ENCODE data around the gene PTTG1IP.

The PTTG1IP gene

DNA sequence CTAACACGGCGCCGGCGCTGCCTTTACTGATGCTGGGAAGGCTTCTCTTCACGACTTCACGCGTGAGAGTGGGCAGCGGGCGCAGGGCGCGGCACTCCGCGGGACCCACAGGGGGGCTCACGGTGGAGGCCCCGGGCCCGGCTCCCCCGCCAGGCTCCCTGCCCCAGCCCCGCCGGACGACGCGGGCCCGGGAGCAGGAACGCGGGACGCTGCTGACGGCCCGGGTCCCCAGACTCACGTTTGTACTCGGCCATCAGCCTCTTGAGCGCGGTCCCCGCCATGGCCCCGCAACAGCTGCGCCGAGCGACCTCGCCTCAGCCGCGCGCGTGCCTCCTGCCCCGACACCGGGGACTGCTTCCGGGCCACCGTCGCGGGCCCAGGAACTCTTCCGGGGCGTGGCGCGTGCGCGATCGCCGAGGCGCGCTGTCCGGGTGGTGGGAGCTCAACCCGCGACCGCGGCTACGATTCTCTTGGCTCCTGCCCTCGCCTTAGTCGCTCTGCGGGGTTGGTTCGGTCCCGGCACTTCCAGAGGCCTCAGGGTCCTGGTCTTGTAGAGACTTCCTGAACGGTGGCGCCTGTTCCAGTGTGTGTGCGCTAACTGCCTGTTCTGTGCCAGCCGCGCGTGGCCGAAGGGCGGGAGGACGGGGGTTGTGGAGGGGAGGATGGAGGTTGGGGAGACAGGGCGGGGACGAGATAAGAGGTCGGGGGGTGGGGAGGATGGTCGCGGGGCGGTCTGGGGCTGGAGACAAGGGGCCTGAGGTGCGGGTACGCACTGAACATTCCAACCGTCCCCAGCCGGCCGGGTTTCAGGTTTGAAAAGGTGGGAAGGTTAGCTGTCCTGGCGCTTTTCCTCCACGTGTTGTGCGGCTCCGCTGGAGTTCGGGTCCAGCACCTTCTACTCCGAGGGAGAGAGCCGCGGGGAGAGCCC is 71.8 kb downstream of the PTTG1IP start, which contains the start of gene UBE2G2:
Gene UBE2G2 (minus strand): TSS at position 353 of the 928 bp plus-strand sequence. CDS start 72 bp downstream, at position 281.
- peak; percentile 79 to 80 for DNase-seq (ENCODE audit: low read depth in 2 of 2)

DNA sequence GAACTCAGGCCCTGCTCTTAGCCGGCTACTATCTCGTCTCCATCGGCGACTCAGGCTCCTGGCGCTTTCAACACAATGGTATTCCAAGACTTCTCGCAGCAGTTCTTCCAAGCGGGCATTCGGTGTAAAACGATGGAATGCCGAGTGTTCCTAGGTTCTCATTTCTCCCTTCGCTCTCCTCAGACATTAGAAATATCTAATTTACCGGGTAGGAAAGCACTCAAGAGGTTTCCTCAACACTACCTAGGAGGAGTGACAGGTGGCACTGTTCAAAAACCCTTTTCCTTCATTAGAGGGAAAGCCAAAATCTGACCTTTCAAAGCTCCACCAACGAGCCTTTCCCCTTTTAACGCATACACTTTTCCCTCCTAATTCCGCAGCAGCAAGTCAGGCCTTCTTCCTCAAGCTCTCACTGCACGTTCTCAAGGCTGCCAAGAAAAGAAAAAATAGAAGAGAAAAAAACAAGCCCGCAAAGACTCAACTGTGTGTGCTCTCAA is 72.5 kb downstream of the PTTG1IP start:
- DNase-seq (ENCODE audit: low read depth in 2 of 2) = peak in 1 of 2 donors; percentile 18

DNA sequence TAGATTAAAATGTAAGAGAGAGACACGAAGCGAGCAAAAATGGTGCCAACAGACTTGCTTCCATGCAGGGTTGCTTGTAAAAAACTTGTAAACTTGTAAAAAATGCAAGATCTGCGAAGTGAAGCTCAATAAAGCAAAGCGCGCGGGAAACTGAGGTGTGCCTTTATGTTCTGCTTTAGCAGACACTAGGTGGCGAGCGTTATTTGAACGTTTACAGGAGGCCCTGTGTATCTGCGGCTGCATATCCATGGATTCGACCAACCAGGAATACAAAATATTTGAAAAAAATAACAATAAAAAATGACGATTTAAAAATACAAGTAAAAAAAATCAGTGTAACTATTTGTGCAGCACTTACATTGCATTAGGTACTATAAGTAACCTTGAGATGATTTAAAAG is 73.4 kb downstream of the PTTG1IP start:
- no peak for DNase-seq (ENCODE audit: low read depth in 2 of 2)

DNA sequence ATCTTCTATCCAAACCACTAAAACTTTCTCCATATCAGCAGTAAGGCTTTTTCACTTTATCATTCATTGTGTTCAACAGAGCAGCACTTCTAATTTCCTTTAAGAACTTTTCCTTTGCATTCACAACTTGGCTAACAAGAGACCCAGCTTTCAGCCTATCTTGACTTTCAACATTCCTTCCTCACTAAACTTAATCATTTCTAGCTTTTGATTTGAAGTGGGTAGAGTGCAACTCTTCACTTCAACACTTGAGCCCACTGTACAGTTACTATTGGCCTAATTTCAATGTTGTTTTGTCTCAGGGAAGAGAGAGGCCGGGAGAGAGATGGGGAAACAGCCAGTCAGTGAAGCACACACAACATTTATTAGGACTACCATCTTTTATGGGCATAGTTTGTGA is 73.8 kb downstream of the PTTG1IP start:
- DNase-seq (ENCODE audit: low read depth in 2 of 2) = no peak

All from activated CD4-positive, alpha-beta T cell treated with anti-CD3 and anti-CD28 coated beads for 24 hours (primary cell).